Fibroblast of skin of right quadriceps (primary cell): Measurements from ENCODE around the gene FAN1.

Experiments
- DNase-seq: peaks from one replicate; pipeline ENCODE4 v3.0.0-alpha.2; 2013

FAN1 gene

GRCh38 chr15:30962079-30962478, 58.4 kb downstream of the FAN1 start:
- DNase-seq: no peak

GRCh38 chr15:30962659-30963058, 58.9 kb downstream of the FAN1 start:
- no peak for DNase-seq

- DNase-seq: no peak
Observed at GRCh38 chr15:30963681-30964080, 60.0 kb downstream of the FAN1 start.

GRCh38 chr15:30969724-30970123, 66.0 kb downstream of the FAN1 start:
- DNase-seq: no peak

- DNase-seq: no peak
Observed at GRCh38 chr15:30973379-30973778, 69.7 kb downstream of the FAN1 start.

- DNase-seq: no peak
Observed at GRCh38 chr15:30974112-30974511, 70.4 kb downstream of the FAN1 start.

GRCh38 chr15:30978328-30978727, 74.6 kb downstream of the FAN1 start:
- DNase-seq: no peak

- no peak for DNase-seq
Observed at GRCh38 chr15:30979457-30979856, 75.7 kb downstream of the FAN1 start.

GRCh38 chr15:30984118-30984517, 80.4 kb downstream of the FAN1 start:
- DNase-seq: no peak

GRCh38 chr15:30984542-30984941, 80.8 kb downstream of the FAN1 start:
- DNase-seq: no peak

- DNase-seq: peak; percentile 21
Observed at GRCh38 chr15:30985081-30985531, 81.4 kb downstream of the FAN1 start.

- DNase-seq: peak; percentile 5
Observed at GRCh38 chr15:30990036-30990435, 86.3 kb downstream of the FAN1 start.

GRCh38 chr15:30990446-30991254, 86.9 kb downstream of the FAN1 start:
- peak; percentile 9 for DNase-seq

- peak; percentile 76 for DNase-seq
Observed at GRCh38 chr15:30991255-30992235, 87.8 kb downstream of the FAN1 start, which contains the start of gene MTMR10. MTMR10 (minus strand) TSS chr15:30991628; CDS start chr15:30991506, 122 bp downstream.

GRCh38 chr15:30992249-30992864, 88.6 kb downstream of the FAN1 start:
- no peak for DNase-seq
